GM12878 (cell line): Measurements from ENCODE around the gene ERP29. TPM values are rescaled to one million over a fixed set of nuclear protein-coding genes. Genes with fewer than 3 reads are reported as not detected.

ENCODE experiments used
- BCL3 ChIP-seq: IDR thresholded peaks from 2 replicates; pipeline ENCODE4 v1.6.1; 2011; ENCODE audit warnings: borderline replicate concordance, low read depth, mild to moderate bottlenecking, moderate library complexity, low read length; ENCODE audit not compliant: insufficient read depth, poor library complexity, severe bottlenecking
- E2F8 ChIP-seq: fragments of 450-650 bp; IDR thresholded peaks from 2 replicates; pipeline ENCODE4 v1.6.1; 2018; ENCODE audit warnings: mild to moderate bottlenecking, low read depth, moderate library complexity; ENCODE audit not compliant: partially characterized antibody
- NFXL1 ChIP-seq: fragments of 450-650 bp; IDR thresholded peaks from 2 replicates; pipeline ENCODE4 v1.6.1; 2017; ENCODE audit warnings: antibody characterized with exemption, mild to moderate bottlenecking, borderline replicate concordance
- NR2C1 ChIP-seq: fragments of 450-650 bp; IDR thresholded peaks from 2 replicates; pipeline ENCODE4 v1.6.1; 2017; ENCODE audit warnings: antibody characterized with exemption, mild to moderate bottlenecking, moderate library complexity
- NR2F1 ChIP-seq: fragments of 450-650 bp; conservative IDR thresholded peaks from 2 replicates; pipeline ENCODE4 v1.6.1; 2017; ENCODE audit warnings: mild to moderate bottlenecking
- RB1 ChIP-seq: fragments of 450-650 bp; formaldehyde crosslinking; IDR thresholded peaks from 2 replicates; pipeline ENCODE4 v1.6.1; 2017; ENCODE audit warnings: mild to moderate bottlenecking, borderline replicate concordance
- RBBP5 ChIP-seq: fragments of 200-600 bp; sonication (generic); conservative IDR thresholded peaks from 2 replicates; pipeline ENCODE4 v1.6.1; 2016
- YBX1 ChIP-seq: fragments of 450-650 bp; IDR thresholded peaks from 2 replicates; pipeline ENCODE4 v1.6.1; 2016; ENCODE audit warnings: antibody characterized with exemption
- ZNF207 ChIP-seq: fragments of 450-650 bp; IDR thresholded peaks from 2 replicates; pipeline ENCODE4 v1.6.1; 2014; ENCODE audit warnings: antibody characterized with exemption, mild to moderate bottlenecking, borderline replicate concordance
- ZNF274 ChIP-seq: IDR thresholded peaks from one replicate; pipeline ENCODE4 v1.8.0; 2011; ENCODE audit not compliant: insufficient read length, insufficient read depth
- polyA plus RNA-seq, 11 experiments: library from polyadenylated mRNA; depleted of rRNA in 4 of 11; unstranded in 6 of 11; stranded (reverse) in 5 of 11; fragments of >200 nt; fragmentation: Nextera tagmentation in 4 of 11; fragmentation: Illumina TruSeq in 1 of 11; extraction: Ambion mirVana in 4 of 11; extraction: Trizol in 1 of 11; gene quantifications; 1 replicate in 1 of 11; 2 replicates in 10 of 11; pipeline versions ENCODE4 v1.2.1 to v1.2.3, GENCODE V29; 2011 to 2016; ENCODE audit warnings: inconsistent platforms in 2 of 11, missing spikeins in 2 of 11, low read depth in 1 of 11
- total RNA-seq, 4 experiments: library from RNA; depleted of rRNA in 3 of 4; stranded (reverse); fragments of >200 nt in 3 of 4; fragmentation: Illumina TruSeq in 1 of 4; extraction: Trizol in 1 of 4; gene quantifications; 2 replicates each; pipeline versions ENCODE4 v1.2.1 to v1.2.3, GENCODE V29; 2013 to 2021

ERP29 gene
- total and polyA plus RNA-seq, 10 of the 15 experiments (the other 5 are each of a cell fraction or from before 2014, with no cell fraction given), result 46.7 to 146 (median 107) TPM

- TF ChIP-seq ZNF274, result no peak
- no peak for TF ChIP-seq RB1
- no peak for TF ChIP-seq RBBP5
- TF ChIP-seq E2F8, result no peak
- no peak for TF ChIP-seq NR2C1
- TF ChIP-seq NR2F1, result no peak
- no peak for TF ChIP-seq NFXL1
- no peak for TF ChIP-seq ZNF207
- TF ChIP-seq BCL3, result no peak
- TF ChIP-seq YBX1, result no peak
Measured at GRCh38 chr12:111993292-111994150, 19.7 kb upstream of the ERP29 start (continued).
